LNCaP clone FGC (cell line): Measurements from ENCODE around the gene DSCAM.

Experiments used
- DNase-seq: peaks from one replicate; pipeline ENCODE4 v3.0.0-alpha.2; 2011; ENCODE audit warnings: low read depth
- H3K4me3 ChIP-seq: 2 replicates; pipeline ENCODE4 v1.5.1; 2011; ENCODE audit warnings: mild to moderate bottlenecking, low read depth, low read length, control low read depth
- TF ChIP-seq, protein P1 (sequence below): IDR thresholded peaks from 2 replicates; pipeline ENCODE4 v1.5.1; 2012; ENCODE audit warnings: mild to moderate bottlenecking; ENCODE audit not compliant: control insufficient read depth, insufficient read depth; ENCODE audit errors: extremely low read depth

The DSCAM gene

DNA sequence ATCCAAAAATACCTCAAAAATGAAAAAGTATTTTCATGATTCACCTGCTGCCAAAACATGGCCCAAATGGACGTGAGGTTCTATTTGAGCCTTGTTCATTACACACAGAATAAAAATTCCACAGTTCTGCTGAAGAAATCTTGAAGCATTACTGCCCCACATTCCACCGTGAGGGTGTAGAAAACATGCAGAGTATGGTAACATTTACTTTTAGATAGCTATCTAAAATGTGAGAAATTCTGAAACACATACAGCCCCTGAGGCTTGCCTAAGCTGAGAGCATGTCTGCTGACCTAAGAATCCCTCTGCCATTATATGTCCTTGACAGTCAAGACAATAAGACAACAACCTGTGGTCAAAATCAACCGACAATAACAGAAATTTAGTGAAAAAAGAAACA is 186.5 kb downstream of the DSCAM start:
- TF ChIP-seq, protein P1, sequence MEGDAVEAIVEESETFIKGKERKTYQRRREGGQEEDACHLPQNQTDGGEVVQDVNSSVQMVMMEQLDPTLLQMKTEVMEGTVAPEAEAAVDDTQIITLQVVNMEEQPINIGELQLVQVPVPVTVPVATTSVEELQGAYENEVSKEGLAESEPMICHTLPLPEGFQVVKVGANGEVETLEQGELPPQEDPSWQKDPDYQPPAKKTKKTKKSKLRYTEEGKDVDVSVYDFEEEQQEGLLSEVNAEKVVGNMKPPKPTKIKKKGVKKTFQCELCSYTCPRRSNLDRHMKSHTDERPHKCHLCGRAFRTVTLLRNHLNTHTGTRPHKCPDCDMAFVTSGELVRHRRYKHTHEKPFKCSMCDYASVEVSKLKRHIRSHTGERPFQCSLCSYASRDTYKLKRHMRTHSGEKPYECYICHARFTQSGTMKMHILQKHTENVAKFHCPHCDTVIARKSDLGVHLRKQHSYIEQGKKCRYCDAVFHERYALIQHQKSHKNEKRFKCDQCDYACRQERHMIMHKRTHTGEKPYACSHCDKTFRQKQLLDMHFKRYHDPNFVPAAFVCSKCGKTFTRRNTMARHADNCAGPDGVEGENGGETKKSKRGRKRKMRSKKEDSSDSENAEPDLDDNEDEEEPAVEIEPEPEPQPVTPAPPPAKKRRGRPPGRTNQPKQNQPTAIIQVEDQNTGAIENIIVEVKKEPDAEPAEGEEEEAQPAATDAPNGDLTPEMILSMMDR = no peak
- no peak for DNase-seq
- no peak overlapping the region for H3K4me3 ChIP-seq

DNA sequence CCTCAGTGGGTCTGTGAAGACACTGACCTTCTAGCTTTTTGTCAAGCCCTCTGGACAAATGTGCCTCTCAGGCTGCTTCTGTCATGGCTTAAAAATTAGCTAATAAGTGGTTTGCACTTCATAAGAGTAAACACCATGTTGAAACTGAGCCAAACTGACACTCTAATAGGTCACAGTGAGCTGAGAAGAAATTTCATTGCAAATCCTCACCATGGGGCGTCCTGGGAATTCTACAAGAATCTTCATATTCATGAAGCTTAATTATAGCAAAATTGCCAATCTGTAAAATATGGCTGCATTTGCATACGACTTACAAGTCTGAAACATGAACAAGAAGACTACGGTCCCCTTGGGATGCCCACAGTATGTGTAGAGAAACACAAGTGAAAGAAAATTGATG is 188.6 kb downstream of the DSCAM start:
- no peak overlapping the region for H3K4me3 ChIP-seq
- no peak for DNase-seq
- TF ChIP-seq, protein P1 = no peak

DNA sequence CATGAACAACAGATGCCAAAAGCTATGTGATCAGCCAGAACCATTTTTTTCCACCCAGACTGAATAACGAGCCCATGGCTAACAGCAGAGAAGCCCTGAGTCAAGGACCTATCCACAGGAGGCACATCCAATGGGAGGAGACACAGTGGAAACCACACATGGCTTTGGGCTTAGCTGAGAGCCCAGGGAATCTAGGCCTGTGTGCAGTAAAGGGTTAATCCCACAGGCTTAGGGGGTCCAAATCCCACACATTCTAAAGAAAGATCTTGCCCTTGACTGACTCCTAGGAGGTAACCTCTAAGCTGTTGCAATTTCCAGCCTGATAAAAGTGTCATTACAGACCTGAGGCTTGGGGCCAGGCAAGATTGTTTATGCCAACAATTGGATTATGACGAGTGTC is 194.5 kb downstream of the DSCAM start:
- no peak overlapping the region for H3K4me3 ChIP-seq
- DNase-seq = no peak
- TF ChIP-seq, protein P1 = no peak

DNA sequence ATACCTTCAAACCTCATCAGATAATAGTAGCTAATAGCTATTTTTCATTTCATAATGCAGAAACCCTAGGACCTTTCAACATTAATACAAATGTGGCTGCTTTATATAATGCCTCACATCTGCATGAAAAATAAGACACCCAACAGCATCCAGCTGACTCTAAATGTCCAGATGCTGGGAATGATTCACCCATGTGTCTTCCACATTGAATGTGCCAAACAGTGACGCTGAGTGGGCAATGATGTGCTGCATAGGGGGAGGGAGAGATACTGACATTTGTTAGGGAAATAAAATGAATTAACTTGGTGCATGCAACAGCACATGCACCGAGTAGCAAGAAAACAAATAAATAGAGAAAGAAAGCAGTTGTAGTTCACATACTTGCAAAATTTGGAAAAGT is 199.3 kb downstream of the DSCAM start:
- DNase-seq = no peak
- no peak overlapping the region for H3K4me3 ChIP-seq
- TF ChIP-seq, protein P1 = no peak

DNA sequence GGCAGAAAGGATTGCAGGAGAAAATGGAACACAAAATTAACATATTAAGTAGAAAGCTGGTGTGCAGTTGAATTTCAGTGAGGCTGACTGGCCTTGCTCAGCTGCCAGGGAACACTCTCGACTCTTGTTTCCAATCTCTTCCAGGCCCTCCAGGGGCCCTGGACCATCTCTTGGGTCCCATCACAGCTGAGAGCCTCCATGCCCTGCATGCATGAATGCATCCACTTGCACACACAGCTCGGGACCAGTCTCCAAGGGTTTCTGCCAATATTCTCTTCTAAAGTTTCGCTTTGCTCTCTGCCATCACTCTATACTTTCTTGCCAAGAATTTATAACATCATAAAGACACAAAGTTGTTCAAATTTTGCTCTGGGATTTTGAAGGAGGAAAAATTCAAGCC is 200.3 kb downstream of the DSCAM start:
- H3K4me3 ChIP-seq = no peak overlapping the region
- TF ChIP-seq, protein P1 = no peak
- no peak for DNase-seq

DNA sequence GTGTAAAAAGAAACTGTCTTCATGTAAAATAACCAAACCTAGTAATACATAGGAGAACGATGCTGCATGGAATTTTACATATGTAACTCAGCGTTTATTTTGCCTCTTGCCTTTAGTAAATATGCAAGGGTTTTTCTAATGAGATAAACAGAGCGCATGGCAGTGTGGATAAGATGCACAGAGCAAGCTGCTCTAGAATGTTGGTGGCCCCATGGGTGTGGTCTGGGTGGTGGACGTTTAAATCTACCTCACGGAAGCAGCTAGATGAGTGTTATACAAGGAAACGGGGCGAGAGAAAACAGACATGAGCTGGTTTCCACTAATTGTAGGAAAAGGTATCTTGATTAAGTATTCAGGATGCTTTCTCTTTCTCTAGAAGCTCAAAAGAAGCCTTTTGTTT is 205.9 kb downstream of the DSCAM start:
- TF ChIP-seq, protein P1 = no peak
- DNase-seq = no peak
- H3K4me3 ChIP-seq = no peak overlapping the region

DNA sequence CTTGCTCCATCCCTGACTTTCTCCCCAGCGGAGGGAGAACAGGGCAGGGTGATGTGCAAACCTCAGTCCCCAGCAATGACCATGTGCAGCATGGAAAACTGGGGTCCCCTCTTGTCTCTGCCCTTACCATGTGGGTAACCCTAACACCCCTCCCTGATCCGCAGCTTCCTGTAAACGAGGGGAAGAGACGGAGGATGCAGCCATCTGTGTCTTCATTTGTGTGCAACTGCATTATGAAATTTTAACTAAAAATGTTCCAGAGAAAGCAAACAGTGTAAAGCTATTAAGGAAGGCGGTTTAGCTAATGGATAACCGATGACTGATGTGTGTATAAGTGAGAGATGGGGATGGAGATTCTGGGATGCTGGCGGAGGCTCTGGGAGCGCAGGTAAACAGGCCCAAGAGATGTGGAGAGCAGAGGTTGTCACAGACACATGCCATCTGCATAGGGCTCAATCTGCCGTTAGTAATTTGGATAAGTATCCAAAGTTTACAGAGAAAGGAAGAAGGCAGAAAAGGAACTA is 206.6 kb downstream of the DSCAM start:
- TF ChIP-seq, protein P1 = no peak
- H3K4me3 ChIP-seq = no peak overlapping the region
- DNase-seq = no peak
